Measurements from ENCODE around the gene RAB3D.
"Not testable (repeated sequence)": the region's sequence is repeated elsewhere in the genome, so short reads cannot be mapped to it uniquely, and the experiment has no call there.

RAB3D gene

DNA sequence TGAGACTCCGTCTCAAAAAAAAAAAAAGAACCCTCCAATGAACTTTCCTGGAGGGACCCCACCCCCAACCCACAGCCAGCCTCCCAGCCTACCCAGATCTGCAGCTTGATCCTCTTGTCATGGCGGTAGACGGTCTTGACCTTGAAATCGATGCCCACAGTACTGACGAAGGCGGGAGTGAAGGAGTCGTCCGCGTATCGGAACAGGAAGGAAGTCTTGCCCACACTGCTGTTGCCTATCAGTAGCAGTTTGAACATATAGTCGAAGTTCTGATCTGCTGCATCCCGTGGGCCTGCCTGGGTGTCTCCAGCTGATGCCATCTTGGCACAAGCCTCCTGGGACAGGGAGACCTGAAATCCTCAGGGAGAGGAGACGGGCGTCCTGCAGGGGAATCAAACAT, 2.4 kb downstream of the RAB3D start:
- no peak for DNase-seq

DNA sequence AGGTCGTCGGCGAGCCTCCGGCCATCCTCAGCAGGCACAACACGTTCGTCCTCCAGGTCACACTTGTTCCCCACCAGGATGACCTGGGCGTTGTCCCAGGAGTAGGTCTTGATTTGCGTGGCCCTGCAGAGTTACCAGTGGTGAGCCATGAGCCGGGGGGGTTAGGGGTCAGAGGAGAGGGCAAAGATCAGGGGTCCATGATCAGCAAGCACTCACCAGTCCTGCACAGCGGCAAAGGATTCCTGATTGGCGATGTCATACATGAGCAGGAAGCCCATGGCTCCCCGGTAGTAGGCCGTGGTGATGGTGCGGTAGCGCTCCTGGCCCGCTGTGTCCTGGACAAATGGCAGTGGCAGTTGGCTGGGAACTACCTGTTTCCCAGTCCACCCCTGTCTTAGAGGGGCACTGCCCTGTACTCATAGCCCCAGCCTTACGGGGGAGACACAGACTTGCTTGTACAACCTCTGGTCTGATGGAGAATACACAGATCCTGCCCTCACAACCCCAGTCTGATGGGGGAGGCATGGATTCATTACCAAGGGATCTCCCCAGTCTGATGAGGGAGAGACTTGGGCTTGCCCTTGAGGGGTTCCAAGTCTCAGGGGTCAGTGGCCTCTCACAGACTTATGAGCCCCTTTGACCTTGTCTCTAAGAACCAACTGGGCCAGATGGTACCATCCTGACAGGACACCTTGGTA, 3.9 kb downstream of the RAB3D start:
- DNase-seq = no peak

DNA sequence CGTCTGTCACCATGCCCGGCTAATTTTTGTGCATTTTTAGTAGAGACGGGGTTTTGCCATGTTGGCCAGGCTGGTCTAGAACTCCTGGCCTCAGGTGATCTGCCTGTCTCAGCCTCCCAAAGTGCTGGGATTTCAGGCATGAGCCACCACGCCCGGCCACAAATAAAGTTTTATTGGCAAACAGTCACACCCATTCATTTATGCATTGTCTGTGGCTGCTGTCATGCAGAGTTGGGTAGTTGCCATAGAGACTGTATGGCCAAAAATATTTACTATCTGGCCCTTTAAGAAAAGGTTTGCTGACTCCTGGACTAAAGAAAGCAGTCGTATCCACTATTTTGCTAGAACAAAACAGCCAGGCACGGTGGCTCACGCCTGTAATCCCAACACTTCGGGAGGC, 5.6 kb downstream of the RAB3D start:
- not testable (repeated sequence) for DNase-seq

DNA sequence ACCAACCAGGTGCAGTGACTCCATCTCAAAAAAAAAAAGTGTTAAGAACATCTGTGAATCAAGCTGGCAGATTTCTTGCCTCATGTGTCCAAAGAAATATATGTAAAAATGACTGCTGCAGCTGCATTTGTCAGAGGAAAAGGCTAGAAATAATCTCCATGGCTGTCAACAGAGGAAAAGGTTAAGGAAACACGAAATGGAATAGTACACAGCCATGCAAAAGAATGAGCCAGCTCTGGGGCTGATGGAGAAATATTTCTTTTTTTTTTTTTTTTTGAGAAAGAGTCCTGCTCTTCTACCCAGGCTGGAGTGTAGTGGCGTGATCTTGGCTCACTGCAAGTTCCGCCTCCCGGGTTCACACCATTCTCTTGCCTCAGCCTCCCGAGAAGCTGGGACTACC, 6.6 kb downstream of the RAB3D start:
- DNase-seq = no peak

DNA sequence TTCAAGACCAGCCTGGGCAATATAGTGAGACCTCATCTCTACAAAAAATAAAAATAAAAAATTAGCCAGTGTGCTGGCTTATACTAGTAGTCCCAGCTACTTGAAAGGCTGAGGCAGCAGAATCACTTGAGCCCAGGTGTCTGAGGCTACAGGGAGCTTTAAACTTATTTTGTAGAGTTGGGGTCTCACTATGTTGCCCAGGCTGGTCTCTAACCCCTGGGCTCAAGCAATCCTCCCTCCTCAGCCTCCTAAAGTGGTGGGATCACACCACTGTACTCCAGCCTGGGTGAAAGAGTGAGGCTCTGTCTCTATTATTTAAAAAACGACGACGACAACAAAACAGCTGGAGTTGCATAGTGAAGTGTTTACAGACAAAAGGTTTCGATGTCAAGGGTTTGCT, 8.0 kb downstream of the RAB3D start:
- DNase-seq = no peak

DNA sequence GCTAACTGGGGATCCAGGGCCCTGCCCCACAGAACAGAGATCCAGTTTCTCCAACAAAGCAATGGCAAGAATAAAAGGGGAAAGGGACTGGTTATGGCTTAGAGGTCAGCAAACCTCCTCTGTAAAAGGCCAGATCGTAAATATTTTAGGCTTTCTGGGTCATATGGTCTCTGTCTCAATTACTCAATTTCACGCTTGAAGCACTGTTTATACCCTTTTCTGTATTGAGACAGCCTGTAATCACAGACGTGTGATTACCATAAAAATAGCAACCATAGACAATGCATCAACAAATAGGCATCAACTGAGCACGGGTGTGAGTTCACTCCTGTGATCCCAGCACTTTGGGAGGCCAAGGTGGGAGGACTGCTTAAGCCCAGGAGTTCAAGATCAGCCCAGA, 9.3 kb downstream of the RAB3D start:
- no peak for DNase-seq

DNA sequence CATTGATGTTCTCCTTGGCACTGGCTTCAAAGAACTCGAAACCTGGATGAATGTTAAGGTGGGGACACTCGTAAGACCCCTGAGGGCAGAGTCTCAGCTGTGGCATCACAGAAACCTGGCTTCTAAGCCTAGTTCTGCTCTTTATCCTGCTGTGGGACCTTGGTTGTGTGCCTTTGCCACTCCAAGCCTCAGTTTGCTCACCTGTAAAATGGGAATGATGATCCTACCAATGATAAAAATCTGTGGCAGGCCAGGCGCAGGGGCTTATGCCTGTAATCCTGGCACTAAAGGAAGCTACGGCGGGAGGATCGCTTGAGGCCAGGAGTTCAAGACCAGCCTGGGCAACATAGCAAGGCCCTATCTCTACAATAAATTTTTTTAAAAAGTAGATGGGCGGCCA, 13.9 kb downstream of the RAB3D start:
- DNase-seq = no peak

DNA sequence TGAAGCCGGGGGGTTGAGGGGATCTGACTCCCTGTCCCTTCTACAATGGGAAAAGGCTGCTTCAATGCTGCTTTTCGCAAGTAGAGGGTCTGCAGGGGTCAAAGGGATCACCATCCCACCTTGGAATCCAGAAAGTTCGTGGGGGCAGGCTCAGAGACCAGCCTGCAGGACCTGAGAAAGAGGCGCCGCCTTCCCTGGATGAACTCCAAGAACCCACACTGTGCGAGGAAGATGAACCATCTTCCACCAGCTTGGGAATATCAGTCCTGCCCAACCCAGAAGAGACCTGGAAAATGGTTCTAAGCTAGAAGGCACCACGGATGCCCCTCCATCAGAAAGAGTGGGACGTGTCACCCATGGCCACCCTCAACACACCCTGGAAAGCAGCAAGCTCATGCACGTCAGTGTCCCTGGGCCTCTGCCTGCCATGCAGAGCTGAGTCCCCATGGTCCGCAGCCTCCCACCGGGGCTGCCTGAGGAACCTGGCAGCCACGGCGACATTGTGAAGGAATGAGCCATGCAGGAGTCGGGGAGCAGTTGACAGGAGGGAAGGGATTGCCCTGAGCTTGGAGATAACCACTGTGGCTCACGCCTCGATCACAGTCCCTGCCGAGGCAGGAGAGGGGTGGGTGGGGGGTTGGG, 14.6 kb downstream of the RAB3D start:
- DNase-seq = no peak

DNA sequence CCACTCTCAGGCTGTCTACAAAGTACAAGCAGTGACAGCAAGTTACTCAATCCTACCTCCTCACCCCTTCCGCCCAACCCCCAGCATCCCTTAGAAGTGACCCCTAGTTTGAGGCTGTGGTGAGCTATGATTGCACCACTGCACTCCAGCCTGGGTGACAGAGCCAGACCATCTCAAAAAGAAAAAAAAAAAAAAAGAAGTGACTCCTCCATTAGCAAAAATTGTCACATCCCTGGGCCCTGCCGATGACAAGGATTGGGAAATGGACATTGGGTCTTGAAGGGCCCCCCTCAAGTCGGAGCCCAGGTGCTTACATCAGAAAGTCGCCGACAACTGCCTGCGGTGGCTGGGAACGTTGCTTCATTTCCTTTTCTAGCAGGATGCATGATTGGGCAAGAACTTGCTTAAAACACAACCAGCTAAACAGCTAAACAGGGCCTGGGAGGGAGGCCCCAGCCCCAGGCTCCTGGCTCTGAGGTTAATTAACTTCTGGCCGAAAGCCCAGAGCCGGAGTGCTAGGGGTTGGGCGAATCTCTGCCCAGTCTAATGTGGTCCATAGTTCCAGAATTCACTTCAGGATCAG, 15.3 kb downstream of the RAB3D start:
- DNase-seq = peak; percentile 73

DNA sequence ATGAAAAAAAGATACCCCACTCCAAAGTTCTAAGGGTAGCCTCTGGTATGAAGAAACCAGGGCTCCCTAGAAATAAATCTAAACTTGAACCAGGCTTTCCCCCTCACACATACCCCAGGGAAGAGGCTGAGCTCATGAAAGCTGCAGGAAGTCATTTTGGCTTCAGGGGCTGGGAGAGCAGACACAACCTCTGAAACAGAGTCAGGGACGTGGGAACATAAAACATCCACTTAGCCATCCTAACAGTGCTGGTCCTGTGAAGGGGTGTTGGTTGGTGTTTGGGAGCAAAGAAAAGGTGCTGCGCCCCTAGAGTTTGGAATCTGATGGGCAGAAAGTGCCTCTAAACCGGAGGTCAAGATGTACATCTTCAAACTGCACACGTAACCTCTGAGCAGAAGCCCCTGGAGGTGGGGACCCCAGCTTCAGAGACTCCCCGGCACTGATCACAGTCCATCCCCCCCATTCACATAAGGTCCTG, 15.8 kb downstream of the RAB3D start:
- no peak for DNase-seq

DNA sequence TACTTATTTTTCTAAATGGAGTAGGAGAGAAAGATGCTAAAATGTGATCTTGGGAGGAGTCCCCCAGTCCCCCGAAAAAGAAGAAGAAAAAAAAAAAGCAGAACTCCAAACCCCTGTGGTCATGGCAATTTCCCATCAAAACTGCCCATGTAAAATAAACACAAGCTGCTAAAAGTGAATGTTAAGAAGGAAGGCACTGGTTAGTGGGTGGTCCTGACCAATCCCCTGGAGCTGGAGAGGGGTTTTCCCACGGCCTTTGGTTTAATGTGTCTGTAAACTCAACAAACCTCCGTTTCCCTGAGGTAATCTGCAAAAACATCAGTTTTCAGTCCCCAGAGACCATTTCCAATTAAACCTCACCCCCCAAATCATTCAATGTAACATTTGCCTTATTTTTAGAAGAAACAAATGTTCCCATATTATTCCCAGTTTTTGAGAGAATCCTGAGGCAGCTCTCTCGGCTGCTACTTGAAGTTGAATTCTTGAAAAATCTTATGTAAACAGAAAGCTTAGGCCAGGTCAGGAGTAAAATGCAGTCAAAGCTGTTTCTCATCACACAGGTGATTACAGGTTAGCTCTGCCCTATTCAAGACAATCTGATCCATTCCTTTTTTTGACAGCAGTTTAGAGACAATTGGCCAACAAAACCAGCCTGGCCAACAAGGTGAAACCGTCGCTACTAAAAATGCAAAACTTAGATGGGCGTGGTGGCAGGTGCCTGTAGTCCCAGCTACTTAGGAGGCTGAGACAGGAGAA, 17.0 kb downstream of the RAB3D start:
- no peak for DNase-seq

DNA sequence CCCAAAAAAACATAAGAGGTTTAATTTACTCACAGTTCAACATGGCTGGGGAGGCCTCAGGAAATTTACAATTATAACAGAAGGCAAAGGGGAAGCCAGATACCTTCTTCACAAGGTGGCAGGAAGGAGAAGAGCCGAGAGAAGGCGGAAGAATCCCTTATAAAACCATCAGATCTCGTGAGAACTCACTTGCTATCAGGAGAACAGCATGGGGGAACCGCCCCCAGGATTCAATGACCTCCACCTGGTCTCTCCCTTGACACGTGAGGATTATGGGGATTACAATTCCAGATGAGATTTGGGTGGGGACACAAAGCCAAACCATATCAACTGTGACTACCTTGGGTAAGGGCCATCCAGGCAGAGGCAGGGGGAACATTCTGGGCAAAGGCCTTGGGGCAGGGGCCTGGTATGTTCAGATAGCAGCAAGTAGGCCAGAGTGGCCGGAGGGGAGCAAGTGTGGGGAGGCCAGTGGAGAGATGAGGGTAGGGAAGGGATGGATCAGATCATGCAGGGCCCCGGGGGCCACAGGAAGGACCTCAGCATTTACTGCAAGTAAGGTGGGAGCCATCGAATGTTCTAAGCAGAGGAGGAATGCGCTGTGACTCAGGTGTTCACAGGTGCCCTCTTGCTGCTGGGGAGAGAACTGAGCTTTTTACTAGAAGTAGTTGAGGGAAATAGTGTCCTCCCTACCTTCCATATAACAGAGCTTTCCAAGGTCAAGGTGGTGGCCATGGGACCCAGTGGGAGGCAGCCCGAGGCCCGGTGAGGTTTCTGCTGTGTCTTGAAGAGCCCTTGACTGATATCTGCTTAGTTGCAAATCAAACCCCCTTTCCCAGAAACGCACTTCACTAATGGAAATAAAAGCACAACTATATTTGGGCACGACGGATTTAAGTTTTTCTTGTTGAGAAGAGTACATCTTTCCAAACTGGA, 18.0 kb downstream of the RAB3D start:
- no peak for DNase-seq

DNA sequence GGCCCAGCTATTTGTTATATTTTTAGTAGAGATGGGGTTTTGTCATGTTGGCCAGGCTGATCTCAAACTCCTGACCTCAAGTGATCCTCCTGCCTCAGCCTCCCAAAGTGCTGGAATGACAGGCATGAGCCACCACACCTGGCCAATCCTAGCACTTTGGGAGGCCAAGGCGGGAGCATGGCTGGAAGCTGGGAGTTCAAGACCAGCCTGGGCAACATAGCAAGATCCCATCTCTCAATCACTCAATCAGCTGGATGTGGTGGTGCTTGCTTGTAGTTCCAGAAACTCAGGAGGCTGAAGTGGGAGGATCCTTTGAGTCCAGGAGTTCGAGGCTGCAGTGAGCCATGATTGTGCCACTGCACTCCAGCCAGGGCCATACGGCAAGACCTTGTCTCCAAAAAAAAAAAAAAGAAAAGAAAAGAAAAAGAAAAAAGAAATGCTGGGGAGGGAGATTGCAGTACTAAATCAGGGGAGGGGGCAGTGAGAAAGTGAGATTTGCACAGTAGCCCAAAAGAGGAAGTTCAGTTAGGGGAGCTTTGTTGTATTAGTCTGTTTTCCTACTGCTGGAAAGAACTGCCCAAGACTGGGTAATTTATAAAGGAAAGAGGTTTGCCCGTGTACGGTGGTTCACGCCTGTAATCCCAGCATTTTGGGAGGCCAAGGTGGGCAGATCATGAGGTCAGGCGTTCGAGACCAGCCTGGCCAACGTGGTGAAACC, 19.0 kb downstream of the RAB3D start:
- not testable (repeated sequence) for DNase-seq

DNA sequence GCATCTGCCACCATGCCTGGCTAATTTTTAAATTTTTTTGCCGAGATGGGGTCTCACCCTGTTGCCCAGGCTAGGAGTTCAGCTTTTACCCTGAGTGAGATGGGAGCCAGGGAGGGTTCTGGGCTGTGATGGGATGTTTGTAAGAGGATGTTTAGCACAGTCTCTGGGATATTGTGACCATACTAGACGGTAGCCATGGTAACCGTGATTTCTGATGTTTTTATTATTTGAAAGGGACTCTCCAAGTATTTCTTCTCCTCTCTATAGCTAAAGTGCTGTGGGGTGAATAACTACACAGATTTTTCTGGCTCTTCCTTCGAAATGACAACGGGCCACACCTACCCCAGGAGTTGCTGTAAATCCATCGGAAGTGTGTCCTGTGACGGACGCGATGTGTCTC, 33.1 kb downstream of the RAB3D start:
- no peak for DNase-seq

DNA sequence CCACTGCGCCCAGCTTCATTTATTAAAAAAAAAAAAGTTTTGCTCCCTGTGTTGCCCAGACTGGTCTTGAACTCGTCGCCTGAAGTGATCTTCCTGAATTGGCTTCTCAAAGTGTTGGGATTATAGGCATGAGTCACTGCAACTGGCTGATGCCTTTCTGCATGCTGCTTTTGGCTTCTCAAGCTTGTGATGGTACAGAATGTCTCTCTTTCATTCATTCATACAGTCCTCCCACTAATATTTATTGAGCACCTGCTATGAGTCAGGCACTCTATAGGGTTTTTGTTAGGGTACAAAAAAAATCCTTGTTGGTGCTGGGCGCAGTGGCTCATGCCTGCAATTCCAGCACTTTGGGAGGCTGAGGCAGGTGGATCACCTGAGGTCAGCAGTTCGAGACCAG, 34.5 kb downstream of the RAB3D start:
- DNase-seq = no peak

DNA sequence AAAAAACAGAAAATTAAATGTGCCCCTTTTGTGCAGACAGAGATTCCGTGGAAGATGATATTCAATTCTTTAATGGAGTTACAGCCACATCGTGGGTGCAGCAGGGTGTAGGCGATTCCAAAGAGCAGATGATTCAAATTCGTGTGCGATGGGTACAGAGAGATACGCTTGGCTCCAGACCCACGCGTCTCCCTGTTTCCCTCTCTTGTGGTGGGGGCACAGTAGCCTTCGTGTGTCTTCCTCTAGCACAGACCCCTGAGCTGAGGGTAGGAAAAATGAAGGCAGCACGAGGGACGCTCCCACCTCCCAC, 38.7 kb downstream of the RAB3D start:
- no peak for DNase-seq

DNA sequence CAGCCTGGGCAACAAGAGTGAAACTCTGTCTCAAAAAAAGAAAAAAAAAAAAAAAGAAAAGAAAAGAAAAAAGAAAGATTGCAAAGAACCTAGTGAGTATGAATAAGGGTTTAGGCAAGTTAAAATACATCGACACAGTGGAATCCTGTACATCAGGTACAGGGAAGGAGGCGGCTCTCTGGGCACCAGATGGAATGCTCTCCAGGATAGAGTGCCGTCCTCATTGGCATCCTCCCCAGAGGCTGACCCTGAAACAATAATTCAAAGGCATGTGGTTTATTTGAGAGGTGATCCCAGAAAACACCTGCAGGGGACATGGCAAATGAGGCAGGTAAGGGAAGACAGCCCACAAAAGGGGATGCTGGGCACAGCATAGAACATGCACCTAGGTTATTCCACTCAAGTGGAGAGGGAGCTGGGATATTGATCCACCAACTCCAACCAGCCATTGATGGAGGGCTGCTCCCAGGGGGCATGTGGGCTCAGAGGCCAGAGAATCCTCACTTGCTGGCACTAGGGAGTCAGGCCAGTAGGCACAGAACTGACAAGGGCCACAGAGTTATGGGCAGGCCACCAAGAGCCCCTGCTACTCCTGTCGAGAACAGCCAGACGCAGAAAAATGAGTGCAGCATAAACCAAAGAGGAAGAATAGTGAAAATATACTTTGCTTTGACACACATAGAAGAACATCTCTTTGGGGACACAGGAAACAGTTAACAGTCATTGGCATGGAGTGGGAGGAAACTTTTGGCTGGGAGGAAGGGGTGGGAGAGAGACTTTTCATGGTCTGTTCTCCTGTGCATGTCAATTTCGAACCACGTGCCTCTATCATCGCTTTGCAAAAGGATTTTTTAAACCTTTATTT, 39.3 kb downstream of the RAB3D start:
- DNase-seq = no peak

DNA sequence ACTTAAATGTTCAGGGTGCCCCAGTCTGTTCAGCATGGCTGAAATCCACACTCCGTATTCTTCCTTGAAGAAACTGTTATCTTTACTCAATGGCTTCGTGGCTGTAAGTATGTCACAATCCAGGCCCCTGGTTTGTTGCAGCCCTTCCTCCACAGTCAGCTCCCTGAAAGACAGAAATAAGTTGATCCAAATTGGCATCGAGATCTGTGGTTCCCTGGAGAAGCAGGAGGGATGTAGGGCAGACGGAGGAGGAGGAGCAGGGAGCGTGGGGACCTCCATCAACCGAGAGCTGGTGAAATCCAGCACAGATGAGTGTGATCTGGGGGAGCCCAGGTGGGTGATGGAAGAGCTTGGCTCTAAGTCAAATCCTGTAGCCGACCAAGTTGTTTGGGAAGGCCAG, 43.2 kb downstream of the RAB3D start:
- DNase-seq = no peak

DNA sequence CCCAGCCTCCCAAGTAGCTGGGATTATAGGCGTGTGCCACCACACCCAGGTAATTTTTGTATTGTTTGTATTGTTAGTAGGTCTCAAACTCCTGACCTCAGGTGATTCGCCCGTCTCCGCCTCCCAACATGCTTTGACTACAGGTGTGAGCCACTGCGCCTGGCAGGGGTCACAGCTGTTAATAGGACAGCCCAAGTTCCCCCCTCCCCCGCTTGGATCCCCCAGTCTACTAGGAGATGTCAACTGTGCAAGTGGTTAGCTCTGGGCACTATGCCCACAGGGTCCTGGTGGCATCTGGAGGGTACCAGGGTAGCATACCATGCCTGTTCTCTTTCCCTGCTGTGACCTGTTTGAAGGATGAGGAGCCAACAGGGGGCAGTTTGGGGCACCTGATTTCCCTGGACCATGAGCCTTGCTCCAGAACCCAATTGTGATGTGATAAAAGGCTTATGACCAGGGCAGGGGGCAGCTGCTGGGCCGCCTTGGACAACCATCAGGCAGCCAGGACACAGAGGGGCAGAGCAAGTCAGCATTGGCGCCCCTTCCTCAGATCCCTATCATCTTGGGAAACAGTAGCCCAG, 43.7 kb downstream of the RAB3D start, which contains the start of gene TSPAN16:
Gene TSPAN16, plus strand, starts transcription at position 496 of the 581 bp plus-strand sequence. CDS start 138 bp downstream, outside the sequence.
- no peak for DNase-seq

DNA sequence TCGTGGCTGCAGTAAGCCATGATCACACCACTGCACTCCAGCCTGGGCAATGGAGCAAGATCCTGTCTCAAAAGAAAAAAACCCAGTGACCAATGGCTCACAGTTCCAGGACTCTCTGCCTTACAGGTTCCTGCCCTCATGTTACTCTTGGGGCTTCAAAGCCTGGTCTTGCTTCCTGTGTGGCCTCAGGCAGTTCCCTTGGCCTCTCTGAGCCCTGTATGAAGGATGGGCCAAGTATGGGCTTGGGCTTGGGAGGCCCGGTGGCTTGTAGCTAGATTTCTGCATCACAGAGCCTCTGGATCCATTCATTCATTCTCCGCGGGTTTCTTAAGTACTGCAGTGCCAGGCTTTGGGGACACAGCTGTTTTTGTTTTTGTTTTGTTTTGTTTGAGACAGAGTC, 44.3 kb downstream of the RAB3D start:
- DNase-seq = no peak

Data from NCI-H1092 (cell line).